Thyroid gland (tissue), 4 donors: ENCODE measurements around the gene KRTAP2-3.
"Not testable (repeated sequence)": the region's sequence is repeated elsewhere in the genome, so short reads cannot be mapped to it uniquely, and the experiment has no call there.

Source experiments
- CTCF ChIP-seq, 6 experiments: fragments of 200-600 bp in 3 of 6; fragments of 450-650 bp in 3 of 6; sonication (generic) in 3 of 6; IDR thresholded peaks; one replicate each; pipeline ENCODE4 v1.5.1; 2016 to 2019; ENCODE audit warnings: antibody characterized with exemption in 6 of 6, mild to moderate bottlenecking in 2 of 6, inconsistent platforms in 1 of 6, moderate library complexity in 1 of 6
- POLR2A ChIP-seq, 2 donors: fragments of 450-650 bp; IDR thresholded peaks; one replicate each; pipeline ENCODE4 v1.6.1; 2017; ENCODE audit warnings: antibody characterized with exemption in 2 of 2, mild to moderate bottlenecking in 2 of 2, moderate library complexity in 1 of 2

- not testable (repeated sequence) for TF ChIP-seq POLR2A, CTCF (IDR thresholded peaks at IDR 0.05)
Measured at GRCh38 chr17:41059276-41060051, 450 bp downstream of the KRTAP2-3 start.
